ENCODE results near the gene RNF31. TPM values are rescaled to one million over a fixed set of nuclear protein-coding genes. Genes with fewer than 3 reads are reported as not detected.

Gene RNF31
- total RNA-seq, 1 donor from 2014 or later, result 20.4 TPM

DNA sequence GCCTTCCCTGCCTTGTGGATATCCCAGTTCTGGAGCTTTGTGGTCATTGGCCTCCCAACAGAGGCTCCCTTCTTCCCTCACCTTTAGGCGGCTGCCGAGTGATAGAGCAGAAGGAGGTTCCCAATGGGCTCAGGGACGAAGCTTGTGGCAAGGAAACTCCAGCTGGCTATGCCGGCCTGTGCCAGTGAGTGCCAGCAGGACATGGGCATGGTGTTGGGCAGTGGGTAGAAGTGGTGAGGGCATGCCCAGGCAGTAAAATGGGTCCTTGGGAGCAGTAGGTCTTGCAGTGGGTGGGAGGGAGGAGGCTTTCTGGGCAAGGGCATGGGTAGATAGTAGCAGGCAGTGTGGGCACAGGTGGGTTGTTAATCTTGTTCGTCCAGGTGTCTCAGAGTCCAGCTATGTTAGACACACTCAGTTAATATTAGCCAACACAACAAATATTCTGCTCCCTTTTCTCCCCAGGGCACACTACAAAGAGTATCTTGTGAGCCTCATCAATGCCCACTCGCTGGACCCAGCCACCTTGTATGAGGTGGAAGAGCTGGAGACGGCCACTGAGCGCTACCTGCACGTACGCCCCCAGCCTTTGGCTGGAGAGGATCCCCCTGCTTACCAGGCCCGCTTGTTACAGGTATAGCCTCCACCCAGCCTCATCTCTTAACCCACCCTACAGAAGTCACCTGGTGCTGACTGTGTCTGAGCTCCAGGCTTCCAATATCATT is 12.6 kb downstream of the RNF31 start:
- no peak for DNase-seq (ENCODE audit: low read depth in 2 of 2)

DNA sequence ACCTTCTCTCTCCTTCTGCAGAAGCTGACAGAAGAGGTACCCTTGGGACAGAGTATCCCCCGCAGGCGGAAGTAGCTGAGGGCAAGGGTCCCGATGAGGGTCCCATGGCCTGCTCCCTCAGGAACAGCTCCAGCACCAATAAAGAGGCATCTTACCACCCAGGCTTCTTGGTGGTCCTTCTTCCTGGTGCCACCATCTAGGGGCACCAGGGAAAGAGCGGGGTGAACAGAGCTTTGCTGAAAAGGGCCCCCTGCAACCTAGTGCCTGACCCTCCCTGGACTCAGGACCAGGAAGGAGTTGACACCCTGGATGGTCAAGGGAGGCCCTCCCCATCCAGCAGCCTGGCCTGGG is 13.2 kb downstream of the RNF31 start:
- no peak for DNase-seq (ENCODE audit: low read depth in 2 of 2)

DNA sequence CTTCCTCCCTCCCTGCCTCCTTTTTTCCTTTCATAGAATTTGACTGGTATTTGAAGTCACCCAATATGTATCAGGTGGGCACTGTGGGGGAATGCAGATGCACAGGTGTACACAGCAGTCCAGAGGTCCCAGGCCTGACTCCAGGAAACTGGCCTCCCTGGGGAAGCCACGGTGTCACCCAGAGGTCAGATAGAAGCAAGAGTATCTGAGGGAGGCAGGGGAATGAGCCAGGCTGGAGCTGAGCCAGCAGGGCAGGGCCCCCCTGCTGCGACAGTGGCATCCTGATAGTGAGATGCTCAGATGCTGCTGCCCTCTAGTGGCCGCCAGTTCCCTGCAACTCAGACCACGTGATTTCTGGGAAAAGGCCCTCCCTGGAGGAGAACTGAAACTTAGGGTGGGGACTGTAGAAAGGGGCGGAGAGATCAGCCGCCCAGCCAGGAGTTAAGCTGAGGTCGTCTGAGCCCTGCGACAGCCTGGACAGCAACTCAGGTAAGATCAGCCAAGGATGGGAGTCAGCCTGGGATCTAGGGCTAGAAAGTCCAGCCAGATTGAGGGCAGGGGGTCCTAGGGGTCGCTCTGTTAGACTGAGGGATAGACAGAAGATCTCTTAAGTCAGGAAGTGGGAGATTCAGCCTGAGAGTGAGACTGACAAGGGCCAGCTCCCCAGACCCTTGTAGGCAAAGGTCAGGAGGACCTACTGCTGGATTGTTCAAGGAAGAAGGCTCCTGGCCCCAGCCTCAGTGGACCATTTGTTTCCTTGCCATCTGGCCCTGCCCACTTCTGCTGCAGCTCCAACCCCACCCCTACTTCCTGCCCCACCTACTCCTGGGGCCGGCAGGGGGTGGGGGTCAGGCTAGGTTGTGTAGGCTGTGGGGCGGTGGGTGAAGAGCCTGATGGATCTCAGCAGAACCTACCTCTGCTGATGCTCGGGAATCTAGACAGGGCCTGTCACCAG is 13.8 kb downstream of the RNF31 start, which contains the start of gene IRF9:
Gene IRF9, plus strand, starts transcription at position 416 of the 955 bp plus-strand sequence. CDS start 880 bp downstream, outside the sequence.
- DNase-seq (ENCODE audit: low read depth in 2 of 2), result peak; percentile 88 to 95

DNA sequence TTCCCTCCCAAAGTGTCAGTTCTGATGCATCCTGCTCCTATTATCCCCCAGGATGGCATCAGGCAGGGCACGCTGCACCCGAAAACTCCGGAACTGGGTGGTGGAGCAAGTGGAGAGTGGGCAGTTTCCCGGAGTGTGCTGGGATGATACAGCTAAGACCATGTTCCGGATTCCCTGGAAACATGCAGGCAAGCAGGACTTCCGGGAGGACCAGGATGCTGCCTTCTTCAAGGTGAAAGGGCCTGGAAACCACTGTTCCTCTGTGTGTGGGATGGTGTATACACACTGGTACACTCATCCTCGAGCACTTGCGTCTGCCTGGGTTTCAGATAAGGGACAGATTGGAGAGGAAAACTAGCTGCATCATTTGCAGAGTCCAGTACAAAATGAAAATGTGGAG is 14.8 kb downstream of the RNF31 start:
- DNase-seq (ENCODE audit: low read depth in 2 of 2), result no peak

DNA sequence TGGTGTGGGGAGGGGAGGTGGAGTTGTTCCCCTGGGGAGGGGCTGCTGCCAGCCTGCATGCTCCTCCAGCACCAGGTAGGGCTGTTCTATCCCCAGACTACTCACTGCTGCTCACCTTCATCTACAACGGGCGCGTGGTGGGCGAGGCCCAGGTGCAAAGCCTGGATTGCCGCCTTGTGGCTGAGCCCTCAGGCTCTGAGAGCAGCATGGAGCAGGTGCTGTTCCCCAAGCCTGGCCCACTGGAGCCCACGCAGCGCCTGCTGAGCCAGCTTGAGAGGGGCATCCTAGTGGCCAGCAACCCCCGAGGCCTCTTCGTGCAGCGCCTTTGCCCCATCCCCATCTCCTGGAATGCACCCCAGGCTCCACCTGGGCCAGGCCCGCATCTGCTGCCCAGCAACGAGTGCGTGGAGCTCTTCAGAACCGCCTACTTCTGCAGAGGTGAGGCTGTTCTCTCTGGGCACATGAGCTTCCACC is 17.3 kb downstream of the RNF31 start:
- no peak for DNase-seq (ENCODE audit: low read depth in 2 of 2)

DNA sequence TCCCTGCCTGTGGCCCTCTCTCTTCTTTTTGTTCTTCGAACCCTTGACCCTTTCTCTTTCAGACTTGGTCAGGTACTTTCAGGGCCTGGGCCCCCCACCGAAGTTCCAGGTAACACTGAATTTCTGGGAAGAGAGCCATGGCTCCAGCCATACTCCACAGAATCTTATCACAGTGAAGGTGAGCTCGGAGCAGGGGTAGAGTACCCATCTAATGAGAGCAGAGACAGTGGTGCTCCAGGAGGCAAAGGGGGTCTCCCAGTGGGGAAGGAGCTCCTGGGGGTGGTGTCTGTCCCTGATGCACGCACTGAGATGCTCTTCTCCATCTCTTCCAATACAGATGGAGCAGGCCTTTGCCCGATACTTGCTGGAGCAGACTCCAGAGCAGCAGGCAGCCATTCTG is 18.5 kb downstream of the RNF31 start:
- no peak for DNase-seq (ENCODE audit: low read depth in 2 of 2)

DNA sequence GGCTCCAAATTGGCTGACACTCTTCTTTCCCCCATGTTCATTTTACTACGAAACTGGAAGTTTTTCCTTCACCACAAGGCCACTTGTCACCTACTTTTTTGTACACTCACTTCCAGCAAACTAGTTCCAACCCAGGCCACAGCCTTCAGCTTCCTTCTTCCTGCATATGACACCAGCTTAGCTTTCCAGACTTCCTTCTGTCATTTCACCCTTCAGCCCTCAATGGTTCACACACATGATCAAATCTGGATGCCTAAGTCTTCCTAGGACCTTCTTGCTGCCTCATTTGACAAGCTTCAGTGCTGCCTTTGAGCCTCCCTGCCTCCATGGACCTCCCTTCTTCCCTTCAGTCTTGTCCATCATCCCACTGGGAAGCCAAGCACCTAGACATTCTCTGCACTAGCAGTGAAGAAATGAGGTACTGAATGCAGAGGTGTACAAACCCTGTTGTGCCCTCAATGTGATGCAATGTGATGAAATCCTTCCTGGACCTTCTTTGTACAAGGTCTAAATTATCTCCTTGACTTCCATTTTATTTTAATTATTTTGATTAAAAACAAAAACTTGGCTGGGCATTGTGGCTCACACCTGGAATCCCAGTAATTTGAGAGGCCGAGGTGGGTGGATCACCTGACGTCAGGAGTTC is 20.3 kb downstream of the RNF31 start:
- DNase-seq (ENCODE audit: low read depth in 2 of 2), result no peak

DNA sequence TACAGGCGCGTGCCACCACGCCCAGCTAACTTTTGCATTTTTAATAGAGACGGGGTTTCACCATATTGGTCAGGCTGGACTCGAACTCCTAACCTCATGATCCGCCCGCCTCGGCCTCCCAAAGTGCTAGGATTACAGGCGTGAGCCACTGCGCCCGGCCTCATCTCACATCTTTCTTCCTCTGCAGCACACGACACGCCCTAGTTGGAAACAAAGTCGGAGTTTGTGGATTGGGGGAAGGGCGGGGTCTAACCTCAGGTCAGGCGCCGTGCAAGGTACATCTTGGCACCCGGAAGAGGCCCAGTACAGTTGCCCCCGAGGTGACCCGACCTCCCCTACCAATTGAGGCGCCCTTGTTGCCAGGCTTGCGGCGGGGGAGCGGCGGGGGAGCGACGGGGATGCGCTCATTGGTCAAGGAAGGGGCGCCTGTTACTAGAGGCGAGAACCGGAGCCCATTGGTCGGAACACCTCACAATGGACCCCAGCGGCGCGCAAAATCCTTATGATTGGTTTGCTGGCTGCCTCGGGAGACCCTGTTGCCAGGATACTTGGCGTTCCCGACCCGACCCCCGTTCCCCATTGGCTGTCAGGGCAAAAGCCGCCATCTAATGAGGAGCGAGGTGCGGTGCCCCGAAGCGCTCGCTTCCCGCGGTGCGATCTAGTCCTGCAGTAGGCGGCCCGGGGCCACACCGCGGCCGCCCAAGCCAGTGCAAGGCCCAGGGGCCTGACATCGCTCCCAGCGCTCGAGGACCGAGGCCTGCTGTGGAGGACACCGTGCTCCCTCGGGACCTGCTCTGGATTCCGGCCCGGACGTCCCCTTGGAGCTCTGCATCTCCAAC is 24.3 kb downstream of the RNF31 start, which contains the start of gene REC8:
Gene REC8, plus strand, starts transcription at position 659 of the 839 bp plus-strand sequence. CDS start 473 bp downstream, outside the sequence.
- peak in 1 of 2 donors; percentile 94 for DNase-seq (ENCODE audit: low read depth in 2 of 2)

DNA sequence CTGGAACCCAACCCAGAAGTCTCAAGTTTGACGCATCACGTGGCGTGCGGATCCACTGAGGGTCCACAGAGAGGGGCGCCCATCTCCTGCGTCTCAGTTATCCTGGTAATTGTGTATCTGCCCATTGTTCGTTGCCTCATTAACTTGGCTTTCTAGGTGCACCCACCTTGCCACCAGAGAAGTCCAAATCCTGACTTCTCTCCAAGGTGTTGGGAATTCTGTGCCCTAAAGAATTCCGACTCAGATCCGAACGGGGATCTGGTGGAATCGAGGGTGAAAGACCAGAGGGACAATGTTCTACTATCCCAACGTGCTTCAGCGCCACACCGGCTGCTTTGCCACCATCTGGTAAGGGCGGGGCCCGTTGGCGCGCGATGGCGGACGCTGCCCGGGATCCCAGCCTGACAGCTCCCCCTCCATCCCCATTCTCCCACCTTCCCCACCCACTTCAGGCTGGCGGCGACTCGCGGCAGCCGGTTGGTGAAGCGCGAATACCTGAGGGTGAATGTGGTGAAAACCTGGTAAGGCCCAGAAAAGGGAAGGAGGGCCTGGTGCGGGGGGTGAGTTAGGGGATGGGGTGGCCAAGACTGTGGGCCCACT is 25.1 kb downstream of the RNF31 start:
- no peak for DNase-seq (ENCODE audit: low read depth in 2 of 2)

DNA sequence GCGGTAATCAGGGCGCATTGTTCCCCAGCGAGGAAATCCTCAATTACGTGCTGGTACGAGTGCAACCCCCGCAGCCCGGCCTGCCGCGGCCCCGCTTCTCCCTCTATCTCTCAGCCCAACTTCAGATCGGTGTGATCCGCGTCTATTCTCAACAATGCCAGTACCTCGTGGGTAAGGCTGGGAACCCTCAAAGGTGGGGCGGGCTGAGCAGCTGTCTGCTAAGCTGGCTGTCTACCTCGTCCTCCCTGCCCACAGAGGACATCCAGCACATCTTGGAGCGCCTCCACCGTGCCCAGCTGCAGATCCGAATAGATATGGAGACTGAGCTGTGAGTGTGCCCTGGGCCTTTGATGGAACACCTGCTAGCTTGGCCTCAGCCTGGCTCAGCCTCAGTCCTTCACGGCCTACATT is 25.6 kb downstream of the RNF31 start:
- no peak for DNase-seq (ENCODE audit: low read depth in 2 of 2)

DNA sequence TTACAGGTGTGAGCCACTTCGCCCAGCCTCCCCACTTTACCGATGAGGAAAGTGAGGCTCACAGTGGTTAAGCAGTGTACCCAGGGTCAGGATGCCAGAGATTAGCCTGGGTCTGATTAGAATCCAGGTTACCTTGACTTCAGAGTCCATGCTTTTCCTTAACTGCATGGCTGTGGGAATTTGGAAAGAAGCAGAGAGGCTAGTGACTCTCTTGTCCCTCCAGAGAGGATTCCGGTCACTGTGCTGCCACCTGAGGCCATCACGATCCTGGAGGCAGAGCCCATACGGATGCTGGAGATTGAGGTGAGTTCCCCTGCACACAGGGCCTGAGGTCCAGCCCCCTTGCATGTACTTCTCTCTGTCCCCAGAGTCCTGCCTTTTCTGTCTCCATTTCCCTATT is 29.3 kb downstream of the RNF31 start:
- no peak for DNase-seq (ENCODE audit: low read depth in 2 of 2)

DNA sequence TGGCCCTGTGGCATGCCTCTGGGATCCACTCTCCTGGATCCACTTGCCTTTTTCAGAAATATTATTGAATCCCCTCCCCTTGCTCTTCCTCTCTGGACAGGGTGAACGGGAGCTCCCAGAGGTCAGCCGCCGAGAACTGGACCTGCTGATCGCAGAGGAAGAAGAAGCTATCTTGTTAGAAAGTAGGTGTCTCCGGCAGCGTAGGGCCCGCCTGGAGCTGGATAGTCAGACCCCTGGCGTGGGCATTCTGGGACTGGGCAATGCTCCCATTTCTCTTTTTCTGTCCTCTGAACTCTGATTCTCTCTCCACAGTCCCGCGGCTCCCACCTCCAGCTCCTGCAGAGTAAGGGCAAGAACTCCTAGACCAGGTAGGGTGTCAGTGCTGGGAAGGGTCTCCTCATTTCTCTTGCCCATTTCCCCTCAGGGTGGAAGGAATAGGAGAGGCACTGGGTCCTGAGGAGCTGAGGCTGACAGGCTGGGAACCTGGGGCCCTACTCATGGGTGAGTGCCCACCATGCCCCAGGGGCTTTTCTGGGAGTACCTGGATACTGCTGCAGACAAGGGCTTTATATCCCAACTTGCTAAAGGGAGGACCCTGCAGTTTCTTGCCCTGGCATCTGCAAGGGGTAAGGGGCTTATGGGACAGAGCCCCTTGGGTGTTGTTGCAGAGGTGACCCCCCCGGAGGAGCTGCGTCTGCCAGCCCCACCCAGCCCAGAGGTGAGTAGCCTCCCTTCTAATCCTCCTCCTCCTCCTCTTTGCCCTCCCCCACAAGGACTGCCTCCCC is 29.9 kb downstream of the RNF31 start:
- DNase-seq (ENCODE audit: low read depth in 2 of 2), result no peak

DNA sequence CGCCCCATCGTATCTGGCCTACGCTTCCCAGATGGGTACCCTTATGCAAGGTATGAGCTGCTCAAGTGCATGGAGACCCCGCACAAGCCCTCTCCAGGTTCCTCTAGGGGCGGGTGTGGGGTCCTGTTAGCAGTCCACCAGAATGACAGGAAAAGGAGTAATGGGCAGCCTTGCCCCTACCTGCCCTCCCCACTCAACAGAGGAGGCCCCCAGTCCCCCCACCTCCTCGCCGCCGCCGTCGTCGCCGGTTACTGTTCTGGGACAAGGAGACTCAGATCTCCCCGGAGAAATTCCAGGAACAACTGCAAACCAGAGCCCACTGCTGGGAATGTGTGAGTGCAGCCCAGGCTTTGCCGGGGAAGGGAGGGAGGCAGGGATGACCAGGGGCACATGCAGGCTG is 30.6 kb downstream of the RNF31 start:
- no peak for DNase-seq (ENCODE audit: low read depth in 2 of 2)

DNA sequence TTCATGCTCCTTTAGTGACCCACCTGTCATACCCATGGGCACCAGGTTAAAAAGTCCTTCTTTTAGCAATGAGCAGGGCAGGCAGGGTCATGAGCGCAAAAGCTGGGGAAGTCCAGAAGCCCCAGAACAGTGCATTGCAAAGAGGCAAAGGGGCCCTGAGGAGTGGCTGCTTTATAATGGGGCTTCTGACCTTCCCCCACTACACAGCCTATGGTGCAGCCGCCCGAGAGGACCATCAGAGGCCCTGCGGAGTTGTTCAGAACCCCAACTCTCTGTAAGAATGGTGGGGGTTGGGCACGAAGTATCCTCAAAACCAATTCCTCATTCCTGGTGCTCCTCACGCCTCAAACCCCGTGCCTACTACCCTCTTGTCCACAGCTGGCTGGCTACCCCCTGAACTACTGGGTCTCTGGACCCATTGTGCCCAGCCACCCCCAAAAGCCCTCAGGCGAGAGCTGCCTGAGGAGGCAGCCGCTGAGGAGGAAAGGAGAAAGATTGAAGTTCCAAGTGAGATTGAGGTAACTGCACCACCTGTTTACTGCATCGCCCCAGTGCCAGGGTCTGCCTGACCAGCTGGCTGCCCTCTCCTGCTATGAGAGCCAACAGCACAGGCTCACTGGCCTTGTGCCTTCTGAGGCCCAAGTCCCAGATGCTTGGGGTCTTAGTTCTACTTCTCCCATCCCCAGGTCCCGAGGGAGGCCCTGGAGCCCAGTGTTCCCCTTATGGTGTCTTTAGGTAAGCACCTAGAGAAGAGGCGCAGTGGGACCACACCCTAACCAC is 31.3 kb downstream of the RNF31 start:
- DNase-seq (ENCODE audit: low read depth in 2 of 2), result no peak

DNA sequence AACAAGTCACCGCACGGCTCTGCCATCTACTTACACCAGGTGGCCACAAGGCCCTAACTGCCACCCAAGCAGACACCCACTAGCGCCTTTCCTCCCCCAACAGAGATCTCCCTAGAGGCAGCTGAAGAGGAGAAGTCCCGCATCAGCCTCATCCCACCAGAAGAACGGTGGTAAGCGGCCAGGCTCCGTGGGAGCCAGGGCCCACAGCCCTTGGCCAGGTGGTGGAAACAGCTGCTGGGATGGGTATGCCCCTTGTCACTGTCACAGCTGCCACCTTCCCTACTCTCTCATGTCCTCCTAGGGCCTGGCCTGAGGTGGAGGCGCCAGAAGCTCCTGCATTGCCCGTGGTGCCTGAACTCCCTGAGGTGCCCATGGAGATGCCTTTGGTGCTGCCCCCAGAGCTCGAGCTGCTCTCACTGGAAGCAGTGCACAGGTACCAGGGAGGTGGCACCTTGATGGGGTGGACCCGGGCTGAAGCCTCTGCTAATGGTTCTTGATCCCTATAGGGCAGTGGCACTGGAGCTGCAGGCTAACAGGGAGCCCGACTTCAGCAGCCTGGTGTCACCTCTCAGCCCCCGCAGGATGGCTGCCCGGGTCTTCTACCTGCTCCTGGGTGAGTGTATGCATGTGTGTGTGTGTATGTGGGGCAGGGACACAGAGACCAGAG is 32.1 kb downstream of the RNF31 start:
- no peak for DNase-seq (ENCODE audit: low read depth in 2 of 2)

DNA sequence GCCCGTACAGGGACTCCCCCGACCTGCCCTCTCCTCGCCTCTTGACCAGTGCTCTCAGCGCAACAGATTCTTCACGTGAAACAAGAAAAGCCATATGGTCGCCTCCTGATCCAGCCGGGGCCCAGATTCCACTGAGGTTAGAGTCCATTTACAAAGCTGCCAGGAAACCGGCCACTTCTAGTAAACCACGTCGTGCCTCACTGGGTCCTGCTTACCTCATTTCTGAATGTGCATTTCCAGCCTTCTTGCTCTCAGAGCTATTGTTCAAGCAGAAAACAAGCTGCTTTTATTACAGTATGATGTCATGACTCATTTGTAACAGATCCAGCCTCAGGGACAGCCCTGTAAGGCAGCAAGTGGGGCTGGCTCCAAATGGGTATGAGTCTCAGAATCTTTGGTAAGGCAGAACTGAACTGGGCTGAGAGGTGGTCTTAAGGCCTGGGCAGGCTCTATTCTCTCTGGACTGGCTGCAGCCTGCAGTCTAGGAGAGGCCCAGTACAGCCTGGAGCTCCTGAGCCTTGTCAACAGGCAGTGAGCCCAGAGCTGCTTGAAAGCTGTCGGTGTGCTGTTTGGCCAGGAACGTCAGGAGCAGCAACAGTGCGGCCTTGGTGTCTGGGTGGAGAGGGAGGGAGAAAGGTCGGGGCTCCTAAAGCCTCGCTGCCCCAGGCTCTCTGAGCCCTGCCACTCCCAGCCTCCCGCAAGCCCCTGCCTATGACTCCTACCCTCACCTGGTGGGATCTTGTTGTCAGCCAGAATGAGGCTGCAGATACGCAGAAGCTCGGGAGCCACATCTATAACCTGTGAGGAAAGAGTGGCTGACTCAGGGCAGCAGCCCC is 32.9 kb downstream of the RNF31 start:
- DNase-seq (ENCODE audit: low read depth in 2 of 2), result peak in 1 of 2 donors; percentile 65

DNA sequence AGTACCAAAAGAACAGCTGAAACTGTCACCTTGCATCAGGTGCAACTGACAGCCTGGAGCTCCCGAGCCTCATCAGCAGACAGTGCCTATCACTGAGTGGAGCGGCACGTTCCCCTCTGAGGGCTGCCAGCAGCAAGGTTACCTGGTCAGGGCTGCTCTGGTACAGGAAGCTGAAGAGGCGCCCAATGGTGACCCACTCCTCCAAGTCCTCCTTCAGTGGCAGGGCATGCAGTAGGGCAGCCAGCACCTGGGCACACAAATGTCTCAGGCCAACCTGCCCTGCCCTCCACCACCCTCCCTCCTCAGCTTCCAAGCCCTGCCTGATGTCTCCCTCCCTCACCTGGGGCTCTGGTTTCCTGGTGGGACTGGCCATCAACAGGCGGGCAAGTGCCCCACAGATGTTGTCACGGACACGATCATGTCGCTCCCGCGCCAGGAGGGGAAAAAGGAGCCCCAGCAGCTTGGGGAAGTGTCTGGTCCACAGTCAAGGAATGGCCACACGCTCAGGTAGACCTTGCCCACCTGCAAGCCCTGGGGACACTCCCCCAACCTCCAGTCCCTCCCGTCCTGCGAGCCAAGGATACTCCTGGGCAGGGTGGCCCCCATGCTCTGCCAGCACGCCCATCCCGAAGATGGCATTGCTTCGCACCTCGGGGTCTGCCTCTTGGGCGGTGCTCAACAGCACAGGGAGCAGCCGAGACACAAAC is 34.2 kb downstream of the RNF31 start:
- DNase-seq (ENCODE audit: low read depth in 2 of 2), result no peak

All from dermis microvascular lymphatic vessel endothelial cell (primary cell).